A673 (cell line): ENCODE measurements around the gene CD86. TPM values are rescaled to one million over a fixed set of nuclear protein-coding genes. Genes with fewer than 3 reads are reported as not detected.

Source experiments
- BruUV-seq: library from RNA; stranded (reverse); fragments of 400-500 nt; replicated peaks from 2 replicates; lab custom pipeline; 2021; lab: Mats Ljungman, UMichigan
- CTCF ChIA-PET: fragments of 300-600 bp; sonication (Branson Sonifier 250); formaldehyde crosslinking; loops from one replicate; lab custom pipeline; 2022; ENCODE audit warnings: antibody characterized with exemption; lab: Charles Lee
- POLR2A ChIA-PET: fragments of 300-600 bp; sonication (Branson Sonifier 250); formaldehyde crosslinking; loops from one replicate; lab custom pipeline; 2022; ENCODE audit warnings: antibody characterized with exemption; ENCODE audit not compliant: low non-redundant PET; lab: Charles Lee
- DNase-seq: peaks from one replicate; pipeline ENCODE4 v3.0.0-alpha.2; 2015; ENCODE audit warnings: low spot score
- H3K27ac ChIP-seq: fragments of 200-600 bp; sonication (generic); 2 replicates; pipeline ENCODE4 v1.5.1; 2016; ENCODE audit warnings: mixed run types, low read depth, mild to moderate bottlenecking, mixed read lengths, antibody characterized with exemption, low read length; ENCODE audit not compliant: poor library complexity, severe bottlenecking
- H3K27me3 ChIP-seq: fragments of 200-600 bp; sonication (generic); replicated peaks from 2 replicates; pipeline ENCODE4 v1.6.1; 2017; ENCODE audit warnings: mixed run types, low read depth, mild to moderate bottlenecking, mixed read lengths, antibody characterized with exemption, low read length; ENCODE audit not compliant: insufficient read depth, poor library complexity
- H3K36me3 ChIP-seq: fragments of 200-600 bp; sonication (generic); 2 replicates; pipeline ENCODE4 v1.6.1; 2016; ENCODE audit warnings: mixed run types, mild to moderate bottlenecking, mixed read lengths, antibody characterized with exemption, low read length; ENCODE audit not compliant: insufficient read depth, poor library complexity, severe bottlenecking
- H3K4me1 ChIP-seq: fragments of 200-600 bp; sonication (generic); 2 replicates; pipeline ENCODE4 v1.6.1; 2017; ENCODE audit warnings: mixed run types, mild to moderate bottlenecking, mixed read lengths, antibody characterized with exemption, low read length; ENCODE audit not compliant: insufficient read depth, poor library complexity, severe bottlenecking
- H3K4me3 ChIP-seq: fragments of 200-600 bp; sonication (generic); 2 replicates; pipeline ENCODE4 v1.5.1; 2016; ENCODE audit warnings: low read depth, mixed run types, mild to moderate bottlenecking, mixed read lengths, low read length; ENCODE audit not compliant: poor library complexity, severe bottlenecking
- H3K9me3 ChIP-seq: fragments of 200-600 bp; sonication (generic); 2 replicates; pipeline ENCODE4 v1.6.1; 2016; ENCODE audit warnings: mixed run types, low read depth, mild to moderate bottlenecking, mixed read lengths, antibody characterized with exemption, low read length; ENCODE audit not compliant: poor library complexity, severe bottlenecking
- CTCF ChIP-seq: fragments of 300-800, 200-600 bp; sonication (generic); conservative IDR thresholded peaks from 2 replicates; pipeline ENCODE4 v1.5.1; 2017; ENCODE audit warnings: low read depth, mild to moderate bottlenecking, antibody characterized with exemption, low read length, moderate library complexity, mixed read lengths
- EZH2 ChIP-seq: fragments of 200-600 bp; sonication (generic); IDR thresholded peaks from 2 replicates; pipeline ENCODE4 v1.6.1; 2017; ENCODE audit warnings: borderline replicate concordance, low read depth, mild to moderate bottlenecking, mixed read lengths, antibody characterized with exemption, low read length; ENCODE audit not compliant: poor library complexity, severe bottlenecking
- intact Hi-C: fragments of 100-400 bp; cut with micrococcal nuclease; formaldehyde crosslinking; loops from one replicate; pipeline ENCODE4 v1.10.0; 2022; ENCODE audit not compliant: unreplicated experiment
- total RNA-seq: library from RNA; stranded (reverse); gene quantifications from 2 replicates; pipeline ENCODE4 v1.2.3, GENCODE V29; 2021

Gene CD86
- total RNA-seq, 1 experiment from 2014 or later = not detected

- Histone ChIP-seq H3K36me3 (no peaks in the 10 kb centered on the region), H3K4me3 (no peak overlapping the region), H3K9me3 (no peaks in the 10 kb centered on the region), H3K27me3 (no peaks in the 10 kb centered on the region), H3K4me1 (no peaks in the 10 kb centered on the region), H3K27ac (no peak overlapping the region)
- ChIA-PET CTCF (no interaction called here), POLR2A (no interaction called here)
- intact Hi-C loops = no loop called here
- BruUV-seq = no TSS peak
- TF ChIP-seq EZH2 (no peak), CTCF (no peak)
- DNase-seq = no peak
Observed at GRCh38 chr3:122013448-122013925, 41.7 kb upstream of the CD86 start.

- no peaks in the 10 kb centered on the region for H3K4me1 ChIP-seq
- POLR2A ChIA-PET = no interaction called here
- intact Hi-C loops = no loop called here
- H3K27me3 ChIP-seq = no peaks in the 10 kb centered on the region
- CTCF ChIA-PET = no interaction called here
- DNase-seq = no peak
- no peaks in the 10 kb centered on the region for H3K36me3 ChIP-seq
- no TSS peak for BruUV-seq
- H3K9me3 ChIP-seq = no peaks in the 10 kb centered on the region
- no peak overlapping the region for H3K27ac ChIP-seq
- TF ChIP-seq CTCF = no peak
- TF ChIP-seq EZH2 = no peak
- H3K4me3 ChIP-seq = no peak overlapping the region
Observed at GRCh38 chr3:122014741-122015140, 40.4 kb upstream of the CD86 start.

- no peaks in the 10 kb centered on the region for H3K27me3 ChIP-seq
- CTCF ChIA-PET = no interaction called here
- intact Hi-C loops = no loop called here
Observed at GRCh38 chr3:122019493-122019892, 35.7 kb upstream of the CD86 start.

More at GRCh38 chr3:122019493-122019892, 35.7 kb upstream of the CD86 start:
- Histone ChIP-seq H3K9me3 (no peaks in the 10 kb centered on the region), H3K4me1 (no peaks in the 10 kb centered on the region), H3K36me3 (no peaks in the 10 kb centered on the region), H3K27ac (no peak overlapping the region), H3K4me3 (no peak overlapping the region)
- TF ChIP-seq EZH2 (no peak), CTCF (no peak)
- BruUV-seq = no TSS peak
- no peak for DNase-seq
- POLR2A ChIA-PET = no interaction called here
